Activated naive CD4-positive, alpha-beta T cell (primary cell): ENCODE measurements around the gene SPATA2.

Source experiments
- DNase-seq, 4 experiments: peaks; one replicate each; lab custom pipeline; 2025; lab: John Stamatoyannopoulos, UW

SPATA2 gene

DNA sequence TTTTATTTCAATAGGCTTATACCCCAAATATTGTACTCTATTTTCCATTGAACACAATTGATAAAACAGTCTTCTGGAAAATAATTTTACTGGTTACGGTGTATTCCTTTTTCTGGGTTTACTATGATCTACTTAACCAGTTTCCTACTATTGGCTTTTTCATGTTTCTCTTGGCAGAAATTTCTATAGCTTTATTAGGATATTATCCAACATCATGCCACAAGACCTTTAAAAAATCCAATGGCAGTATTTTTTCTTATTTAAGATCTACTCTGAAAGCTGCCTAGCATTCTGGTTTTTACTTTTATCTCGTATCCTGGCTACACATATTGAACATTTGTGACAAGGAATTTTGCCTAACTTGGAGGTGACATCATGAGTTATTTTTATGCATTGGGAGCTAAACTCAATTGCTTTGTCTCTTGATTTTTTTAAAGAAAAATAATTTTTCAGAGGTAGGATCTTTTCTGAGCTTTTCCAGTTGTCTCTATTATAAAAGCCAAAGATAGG is 57.2 kb downstream of the SPATA2 start:
- DNase-seq, result no peak

DNA sequence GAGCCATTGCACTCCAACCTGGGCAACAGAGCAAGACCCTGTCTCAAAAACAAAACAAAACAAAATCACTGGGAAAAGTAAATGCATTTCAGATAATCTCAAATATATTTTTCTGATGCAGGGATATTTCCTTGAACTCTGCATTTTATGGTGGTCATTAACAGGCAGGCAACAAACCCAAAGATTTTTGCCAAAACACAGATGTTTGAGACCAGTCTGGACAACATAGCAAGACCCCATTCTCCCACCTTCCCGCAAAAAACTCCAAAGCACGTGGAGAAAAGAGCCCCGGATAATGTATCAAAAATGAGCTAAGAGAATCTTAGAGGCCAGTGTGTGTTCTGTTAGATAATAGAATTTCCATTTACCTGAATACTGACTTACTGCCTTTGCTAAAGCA is 58.4 kb downstream of the SPATA2 start:
- DNase-seq, result no peak

DNA sequence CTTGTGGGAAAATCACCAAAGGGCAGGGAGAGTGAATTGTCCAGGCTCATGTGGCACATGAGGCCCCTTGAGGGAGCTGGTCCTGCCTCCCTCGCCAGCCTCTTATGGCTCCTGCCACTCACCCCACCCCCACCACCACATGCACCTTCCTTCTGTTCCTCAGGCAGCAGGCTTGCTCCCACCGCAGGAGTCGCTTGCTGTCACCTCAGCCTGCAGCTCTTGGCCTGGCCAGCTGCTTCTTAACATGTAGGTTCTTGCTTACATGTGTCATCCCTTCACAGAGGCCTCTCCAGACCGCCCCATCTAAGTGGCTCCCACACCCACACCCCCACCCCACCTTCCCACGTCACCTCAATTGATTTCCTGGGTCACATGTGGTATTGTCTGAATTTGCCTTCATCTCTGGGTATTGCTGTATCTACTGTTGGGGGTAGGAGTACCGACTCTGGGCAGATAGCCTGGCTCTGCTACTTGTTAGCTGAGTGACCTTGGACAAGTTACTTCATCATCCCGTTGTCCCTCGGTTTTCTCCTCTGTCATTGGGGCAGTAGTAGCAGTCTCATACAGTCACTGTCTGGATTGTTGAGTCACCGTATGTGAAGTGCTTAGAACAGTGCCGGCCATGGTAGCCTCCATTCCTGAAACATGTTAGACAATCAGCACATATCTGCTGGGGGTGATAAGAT is 61.0 kb downstream of the SPATA2 start:
- no peak for DNase-seq

DNA sequence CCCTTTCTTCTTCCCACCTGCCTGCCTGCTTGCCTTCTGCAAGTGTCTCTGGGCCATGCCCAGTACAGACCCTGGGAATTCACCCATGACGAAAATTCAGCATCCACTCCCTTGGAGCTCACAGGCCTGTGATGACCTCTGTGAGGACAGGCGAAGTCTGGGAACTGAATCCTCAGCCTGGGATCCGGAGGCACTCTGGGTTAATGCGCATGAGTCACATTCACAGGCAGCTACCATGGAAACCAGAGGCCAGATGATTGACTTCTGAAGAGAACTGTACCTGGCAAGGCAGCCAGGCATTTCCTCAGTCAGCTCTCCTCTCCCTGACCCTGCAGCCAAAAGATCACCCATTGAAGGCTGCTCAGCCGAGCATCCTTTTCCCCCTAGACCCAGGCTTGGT is 61.7 kb downstream of the SPATA2 start:
- no peak for DNase-seq
